Mesendoderm (in vitro differentiated cells): ENCODE results near the gene AP1B1.
"Not testable (repeated sequence)": the region's sequence is repeated elsewhere in the genome, so short reads cannot be mapped to it uniquely, and the experiment has no call there.

Experiments used
- DNase-seq: peaks from one replicate; pipeline ENCODE4 v3.0.0; 2013
- H2AK5ac ChIP-seq: 2 replicates; pipeline ENCODE4 v1.6.1; 2013; ENCODE audit warnings: low read length, inconsistent platforms
- H2BK120ac ChIP-seq: 2 replicates; pipeline ENCODE4 v1.6.1; 2013; ENCODE audit warnings: low read depth, mild to moderate bottlenecking, low read length, moderate library complexity, mixed read lengths
- H2BK15ac ChIP-seq: replicated peaks from 2 replicates; pipeline ENCODE4 v1.6.1; 2013; ENCODE audit warnings: low read depth, mild to moderate bottlenecking, moderate library complexity
- H2BK5ac ChIP-seq: 2 replicates; pipeline ENCODE4 v1.6.1; 2013; ENCODE audit warnings: low read length, inconsistent platforms
- H3K18ac ChIP-seq: 2 replicates; pipeline ENCODE4 v1.6.1; 2013; ENCODE audit warnings: mild to moderate bottlenecking, low read length, mixed read lengths
- H3K23ac ChIP-seq: one replicate; pipeline ENCODE4 v1.6.1; 2013; ENCODE audit warnings: low read length
- H3K27ac ChIP-seq: 2 replicates; pipeline ENCODE4 v1.5.1; 2013; ENCODE audit warnings: low read depth, mild to moderate bottlenecking, inconsistent platforms, low read length, moderate library complexity
- H3K27me3 ChIP-seq: 2 replicates; pipeline ENCODE4 v1.6.1; 2013; ENCODE audit warnings: low read length, control low read depth, mild to moderate bottlenecking, inconsistent platforms; ENCODE audit not compliant: insufficient read depth, poor library complexity
- H3K36me3 ChIP-seq: 2 replicates; pipeline ENCODE4 v1.6.1; 2013; ENCODE audit warnings: low read length, inconsistent platforms; ENCODE audit not compliant: control insufficient read depth, insufficient read depth
- H3K4ac ChIP-seq: one replicate; pipeline ENCODE4 v1.6.1; 2013; ENCODE audit warnings: low read depth, mild to moderate bottlenecking, low read length, moderate library complexity
- H3K4me1 ChIP-seq: 2 replicates; pipeline ENCODE4 v1.6.1; 2013; ENCODE audit warnings: low read depth, low read length, inconsistent platforms; ENCODE audit not compliant: control insufficient read depth
- H3K4me2 ChIP-seq: 2 replicates; pipeline ENCODE4 v1.6.1; 2013; ENCODE audit warnings: low read length
- H3K4me3 ChIP-seq: 2 replicates; pipeline ENCODE4 v1.5.1; 2013; ENCODE audit warnings: mild to moderate bottlenecking, low read length
- H3K56ac ChIP-seq: one replicate; pipeline ENCODE4 v1.6.1; 2013; ENCODE audit warnings: low read length
- H3K79me1 ChIP-seq: 2 replicates; pipeline ENCODE4 v1.6.1; 2013; ENCODE audit warnings: low read length, inconsistent platforms
- H3K79me2 ChIP-seq: 2 replicates; pipeline ENCODE4 v1.6.1; 2013; ENCODE audit warnings: mild to moderate bottlenecking, low read length; ENCODE audit not compliant: control insufficient read depth, insufficient read depth
- H3K9ac ChIP-seq: 2 replicates; pipeline ENCODE4 v1.6.1; 2013; ENCODE audit warnings: low read length, inconsistent platforms
- H4K5ac ChIP-seq: one replicate; pipeline ENCODE4 v1.6.1; 2013; ENCODE audit warnings: low read length
- H4K8ac ChIP-seq: one replicate; pipeline ENCODE4 v1.6.1; 2013; ENCODE audit warnings: low read depth, mild to moderate bottlenecking, control low read depth, low read length, moderate library complexity
- WGBS: extraction: QIAGEN DNeasy Blood & Tissue Kit; methylation state at CpG from one replicate; pipeline ENCODE4 v1.1.7; 2013; ENCODE audit warnings: low lambda C conversion rate, missing lambda C conversion rate; ENCODE audit not compliant: insufficient coverage; ENCODE audit errors: extremely low coverage; 5-methylcytosine and 5-hydroxymethylcytosine counted together

The AP1B1 gene

DNA sequence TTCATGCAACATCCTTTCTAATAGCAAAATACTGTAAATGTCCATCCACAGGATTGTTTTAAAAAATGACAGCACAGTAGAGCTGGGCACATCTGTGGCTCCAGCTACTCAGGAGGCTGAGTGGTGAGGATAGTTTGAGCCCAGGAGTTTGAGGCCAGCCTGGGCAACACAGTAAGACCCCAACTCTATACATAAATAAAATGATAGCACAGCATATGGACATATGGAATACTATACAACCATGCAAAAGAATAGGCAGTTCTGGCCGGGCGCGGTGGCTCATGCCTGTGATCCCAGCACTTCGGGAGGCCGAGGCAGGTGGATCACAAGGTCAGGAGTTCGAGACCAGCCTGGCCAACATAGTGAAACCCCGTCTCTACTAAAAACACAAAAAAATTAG is 13.6 kb downstream of the AP1B1 start:
- not testable (repeated sequence) for H3K27ac ChIP-seq, H3K79me2 ChIP-seq
- no CpG with 5 or more reads among the region's 7 CpGs for WGBS

DNA sequence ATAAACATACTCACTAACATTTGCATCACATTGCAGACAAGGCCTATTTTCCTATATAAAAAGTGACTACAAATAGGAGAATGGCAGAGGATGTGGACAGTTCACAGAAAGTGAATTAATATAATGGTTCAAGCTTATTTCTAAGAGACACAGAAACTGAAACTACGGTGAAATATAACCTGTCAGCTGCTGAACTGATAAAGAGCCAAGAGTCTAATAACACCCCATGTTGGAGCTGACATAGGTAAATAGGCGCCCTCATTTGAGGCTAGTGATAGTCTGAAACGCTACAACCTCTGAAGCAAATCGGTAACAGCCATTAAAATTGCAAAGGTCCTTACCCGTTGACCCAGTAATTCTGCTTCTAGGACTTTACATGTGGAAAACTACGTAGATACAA is 14.0 kb downstream of the AP1B1 start:
- no peaks in the 10 kb centered on the region for H3K4me1 ChIP-seq
- H4K5ac ChIP-seq, result no peak overlapping the region
- no CpG with 5 or more reads among the region's 6 CpGs for WGBS
- H3K27ac ChIP-seq, result no peak overlapping the region
- no peak overlapping the region for H2AK5ac ChIP-seq
- H2BK120ac ChIP-seq, result no peak overlapping the region
- H3K79me1 ChIP-seq, result peaks cover 4% of the 10 kb centered on the region
- H3K79me2 ChIP-seq, result no peaks in the 10 kb centered on the region
- no peak overlapping the region for H2BK5ac ChIP-seq
- no peak overlapping the region for H4K8ac ChIP-seq
- H3K18ac ChIP-seq, result no peak overlapping the region
- H3K56ac ChIP-seq, result no peak overlapping the region
- H3K36me3 ChIP-seq, result peaks cover 2% of the 10 kb centered on the region
- no peak for DNase-seq
- H3K4ac ChIP-seq, result no peak overlapping the region
- H3K27me3 ChIP-seq, result no peaks in the 10 kb centered on the region
- no peak overlapping the region for H2BK15ac ChIP-seq
- no peak overlapping the region for H3K4me3 ChIP-seq
- no peak overlapping the region for H3K23ac ChIP-seq
- no peak overlapping the region for H3K9ac ChIP-seq
- H3K4me2 ChIP-seq, result no peak overlapping the region

More for the DNA sequence above, 13.6 kb downstream of the AP1B1 start:
- H3K79me1 ChIP-seq, H2BK5ac ChIP-seq, H3K18ac ChIP-seq, H3K27me3 ChIP-seq, H3K36me3 ChIP-seq, H3K4me2 ChIP-seq, H2BK120ac ChIP-seq, H4K5ac ChIP-seq, H3K4ac ChIP-seq, H3K23ac ChIP-seq, H2BK15ac ChIP-seq, H2AK5ac ChIP-seq, H3K4me3 ChIP-seq, H3K4me1 ChIP-seq, H3K56ac ChIP-seq, H3K9ac ChIP-seq, DNase-seq, H4K8ac ChIP-seq: not testable (repeated sequence)

DNA sequence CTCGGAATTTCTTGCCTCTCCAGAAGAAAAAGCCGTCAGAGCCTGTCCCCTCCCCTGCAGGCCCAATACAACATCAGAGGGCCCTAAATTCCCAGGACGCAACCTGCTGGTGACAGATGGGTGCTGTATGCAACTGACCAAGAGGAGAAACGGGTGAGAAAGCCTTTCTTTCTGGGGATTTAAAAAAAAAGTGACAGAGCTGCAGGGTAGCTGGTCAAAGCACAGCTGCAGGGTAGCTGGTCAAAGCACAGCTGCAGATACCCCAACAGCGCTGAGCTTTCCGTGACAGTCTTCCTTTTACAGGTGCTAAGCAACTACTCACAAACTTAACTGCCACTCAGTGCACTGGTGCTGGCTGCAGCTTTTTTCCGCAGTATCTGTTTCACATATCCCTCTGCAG is 17.8 kb downstream of the AP1B1 start:
- H4K8ac ChIP-seq, result no peak overlapping the region
- no peak overlapping the region for H3K27ac ChIP-seq
- H3K23ac ChIP-seq, result no peak overlapping the region
- H4K5ac ChIP-seq, result no peak overlapping the region
- no peak overlapping the region for H3K9ac ChIP-seq
- H3K79me1 ChIP-seq, result peaks cover under 1% of the 10 kb centered on the region
- H3K4ac ChIP-seq, result no peak overlapping the region
- no peak overlapping the region for H2BK5ac ChIP-seq
- no peaks in the 10 kb centered on the region for H3K79me2 ChIP-seq
- no peak overlapping the region for H3K56ac ChIP-seq
- no peak overlapping the region for H3K4me3 ChIP-seq
- H2AK5ac ChIP-seq, result no peak overlapping the region
- DNase-seq, result peak; percentile 81
- H2BK15ac ChIP-seq, result no peak overlapping the region
- H3K27me3 ChIP-seq, result no peaks in the 10 kb centered on the region
- H3K4me2 ChIP-seq, result no peak overlapping the region
- no CpG with 5 or more reads among the region's 7 CpGs for WGBS
- no peak overlapping the region for H3K18ac ChIP-seq
- no peak overlapping the region for H2BK120ac ChIP-seq
- peaks cover 2% of the 10 kb centered on the region for H3K36me3 ChIP-seq
- H3K4me1 ChIP-seq, result peaks cover 3% of the 10 kb centered on the region

DNA sequence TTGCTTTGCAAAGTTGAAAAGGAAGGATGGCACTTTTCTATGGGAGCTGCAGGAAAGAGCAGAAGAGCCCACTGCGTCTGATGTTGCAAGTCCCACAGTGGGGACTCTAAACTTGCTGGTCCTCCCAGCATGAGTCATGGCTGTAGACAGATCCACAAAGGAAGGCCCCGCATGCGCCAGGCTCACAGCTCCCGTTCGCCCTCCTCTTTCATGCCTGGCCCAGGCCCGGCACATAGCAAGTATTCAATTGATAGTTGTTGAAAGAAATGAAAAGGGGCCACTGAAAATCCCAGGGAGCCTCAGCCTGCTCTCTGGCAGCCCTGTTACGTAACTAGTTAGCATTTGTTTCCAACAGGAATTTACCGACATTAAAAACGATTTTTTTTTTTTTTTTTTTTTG is 18.9 kb downstream of the AP1B1 start:
- Histone ChIP-seq H3K79me1 (no peaks in the 10 kb centered on the region), H2BK5ac (no peak overlapping the region), H3K4ac (no peak overlapping the region), H3K79me2 (no peaks in the 10 kb centered on the region), H3K56ac (peak overlapping the region; percentile 40), H3K4me3 (no peak overlapping the region), H2AK5ac (no peak overlapping the region), H3K27ac (peak overlapping the region; percentile 26), H4K5ac (no peak overlapping the region), H3K18ac (peak overlapping the region; percentile 72), H3K27me3 (no peaks in the 10 kb centered on the region), H3K4me1 (peaks cover 3% of the 10 kb centered on the region), H3K9ac (peak overlapping the region; percentile 31), H3K23ac (no peak overlapping the region), H3K36me3 (no peaks in the 10 kb centered on the region), H2BK15ac (no peak overlapping the region), H4K8ac (no peak overlapping the region), H3K4me2 (no peak overlapping the region), H2BK120ac (no peak overlapping the region)
- WGBS, result no CpG with 5 or more reads among the region's 9 CpGs
- peak; percentile 89 for DNase-seq

DNA sequence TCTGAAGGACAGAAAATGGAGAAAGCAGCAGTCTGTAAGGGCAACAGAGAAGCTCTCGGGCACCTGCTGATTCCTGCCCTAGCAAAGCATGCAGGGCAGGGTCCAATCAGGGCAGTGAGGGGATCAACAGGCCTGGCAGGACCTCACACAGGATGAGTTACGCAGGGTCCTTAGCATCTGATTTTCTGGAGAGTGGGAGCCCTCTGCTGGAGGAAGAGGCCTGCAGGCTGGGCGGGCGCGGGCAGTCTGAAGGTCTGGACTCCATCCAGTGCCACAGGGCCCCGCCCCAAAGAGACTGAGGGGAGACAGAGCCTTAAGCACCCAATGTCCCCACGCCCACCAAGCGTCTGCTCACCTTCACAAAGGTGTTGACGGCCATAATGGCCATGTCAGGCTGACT is 28.9 kb downstream of the AP1B1 start:
- no peak overlapping the region for H3K56ac ChIP-seq
- H3K4me1 ChIP-seq, result no peaks in the 10 kb centered on the region
- H2BK5ac ChIP-seq, result no peak overlapping the region
- H3K9ac ChIP-seq, result no peak overlapping the region
- no peak overlapping the region for H3K23ac ChIP-seq
- H3K4ac ChIP-seq, result no peak overlapping the region
- H3K4me3 ChIP-seq, result no peak overlapping the region
- H3K27me3 ChIP-seq, result no peaks in the 10 kb centered on the region
- no peak overlapping the region for H3K27ac ChIP-seq
- H2BK15ac ChIP-seq, result no peak overlapping the region
- no CpG with 5 or more reads among the region's 9 CpGs for WGBS
- H3K18ac ChIP-seq, result no peak overlapping the region
- H3K79me1 ChIP-seq, result no peaks in the 10 kb centered on the region
- DNase-seq, result peak; percentile 67
- no peak overlapping the region for H2BK120ac ChIP-seq
- peaks cover 3% of the 10 kb centered on the region for H3K36me3 ChIP-seq
- H2AK5ac ChIP-seq, result no peak overlapping the region
- no peak overlapping the region for H4K5ac ChIP-seq
- H4K8ac ChIP-seq, result no peak overlapping the region
- no peaks in the 10 kb centered on the region for H3K79me2 ChIP-seq
- no peak overlapping the region for H3K4me2 ChIP-seq

DNA sequence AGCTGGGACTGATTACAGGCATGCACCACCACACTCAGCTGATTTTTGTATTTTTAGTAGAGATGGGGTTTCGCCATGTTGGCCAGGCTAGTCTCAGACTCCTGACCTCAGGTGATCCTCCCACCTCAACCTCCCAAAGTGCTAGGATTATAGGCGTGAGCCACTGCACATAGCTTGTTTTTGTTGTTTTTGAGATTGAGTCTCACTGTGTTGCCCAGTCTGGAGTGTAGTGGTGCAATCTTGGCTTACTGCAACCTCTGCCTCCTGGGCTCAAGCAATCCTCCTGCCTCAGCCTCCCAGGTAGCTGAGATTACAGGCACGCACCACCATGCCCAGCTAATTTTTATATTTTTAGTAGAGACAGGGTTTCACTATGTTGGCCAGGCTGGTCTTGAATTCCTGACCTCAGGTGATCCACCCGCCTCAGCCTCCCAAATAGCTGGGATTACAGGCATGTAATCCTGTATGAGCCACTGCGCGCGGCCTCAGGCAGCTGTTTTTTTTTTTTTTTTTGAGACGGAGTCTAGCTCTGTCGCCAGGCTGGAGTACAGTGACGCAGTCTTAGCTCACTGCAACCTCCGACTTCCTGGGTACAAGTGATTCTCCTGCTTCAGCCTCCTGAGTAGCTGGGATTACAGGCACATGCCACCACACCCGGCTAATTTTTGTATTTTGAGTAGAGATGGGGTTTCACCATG is 31.0 kb downstream of the AP1B1 start:
- H3K23ac ChIP-seq, H2BK120ac ChIP-seq, H3K4me3 ChIP-seq, H3K18ac ChIP-seq, H3K56ac ChIP-seq, H3K4ac ChIP-seq, H2BK5ac ChIP-seq, H2AK5ac ChIP-seq, H3K27ac ChIP-seq, H3K27me3 ChIP-seq, H3K4me2 ChIP-seq, H3K4me1 ChIP-seq, DNase-seq, H4K5ac ChIP-seq, H2BK15ac ChIP-seq, H3K79me1 ChIP-seq, H3K79me2 ChIP-seq, H4K8ac ChIP-seq, H3K9ac ChIP-seq: not testable (repeated sequence)
- peaks cover 14% of the 10 kb centered on the region for H3K36me3 ChIP-seq
- no CpG with 5 or more reads among the region's 12 CpGs for WGBS
